Activated CD8-positive, alpha-beta memory T cell treated with anti-CD3 and anti-CD28 coated beads, Interleukin-2, amount 50 U/mL, for 48 hours (primary cell): ENCODE measurements around the gene ACTN2.

Experiments used
- DNase-seq: peaks from one replicate; pipeline ENCODE4 v3.0.0-alpha.2; 2020

Gene ACTN2

DNA sequence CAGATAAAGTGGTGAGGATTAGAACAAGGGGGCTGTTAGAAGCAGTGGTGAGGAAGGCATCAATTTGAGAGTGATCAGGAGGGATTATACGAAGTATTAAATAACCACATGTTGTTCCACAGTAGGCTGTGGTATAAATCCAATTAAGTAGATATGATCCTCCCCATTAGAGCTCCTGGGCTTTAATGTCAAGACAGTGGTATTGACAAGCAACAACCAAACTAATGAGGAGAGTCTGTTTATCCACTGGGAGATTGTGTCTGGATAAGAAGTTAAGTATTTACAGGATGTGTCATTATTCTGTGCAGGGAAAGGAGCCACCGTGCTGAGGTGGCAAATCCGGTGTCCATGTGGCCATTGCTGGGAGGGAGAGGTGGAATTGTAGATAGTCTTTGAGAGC is 5.8 kb downstream of the ACTN2 start:
- DNase-seq, result no peak

- DNase-seq, result no peak
These were observed 6.4 kb downstream of the ACTN2 start for GRCh38 chr1:236692742-236693141.

DNA sequence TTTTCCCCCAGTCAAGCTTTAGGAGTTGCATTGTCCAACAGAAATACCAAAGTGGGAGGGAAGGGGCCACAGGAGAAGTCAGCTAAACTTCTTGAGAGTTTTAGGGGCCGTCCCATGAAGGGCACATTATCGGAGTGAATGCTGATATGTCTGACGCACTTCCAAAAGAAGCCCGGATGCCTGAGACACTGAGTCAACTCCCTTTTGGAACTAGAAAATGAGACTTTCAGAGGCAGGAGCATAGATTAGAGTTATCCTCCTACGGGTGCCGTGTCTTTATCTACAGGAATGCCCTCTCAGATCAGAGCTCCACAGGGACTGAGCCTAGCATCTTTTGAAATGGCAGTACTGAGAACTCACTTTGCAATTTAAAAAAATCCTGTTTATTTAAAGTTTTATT is 13.1 kb downstream of the ACTN2 start:
- DNase-seq, result no peak

- DNase-seq, result no peak
These were observed 14.6 kb downstream of the ACTN2 start for GRCh38 chr1:236700903-236701302.

GRCh38 chr1:236701782-236702181 is 15.5 kb downstream of the ACTN2 start:
- no peak for DNase-seq

- no peak for DNase-seq
These were observed 16.6 kb downstream of the ACTN2 start for GRCh38 chr1:236702791-236703394.

GRCh38 chr1:236705771-236706170 is 19.5 kb downstream of the ACTN2 start:
- no peak for DNase-seq

GRCh38 chr1:236706183-236706582 is 19.9 kb downstream of the ACTN2 start:
- DNase-seq, result no peak

- DNase-seq, result no peak
These were observed 24.1 kb downstream of the ACTN2 start for GRCh38 chr1:236710328-236710892.

GRCh38 chr1:236716160-236716559 is 29.9 kb downstream of the ACTN2 start:
- no peak for DNase-seq

DNA sequence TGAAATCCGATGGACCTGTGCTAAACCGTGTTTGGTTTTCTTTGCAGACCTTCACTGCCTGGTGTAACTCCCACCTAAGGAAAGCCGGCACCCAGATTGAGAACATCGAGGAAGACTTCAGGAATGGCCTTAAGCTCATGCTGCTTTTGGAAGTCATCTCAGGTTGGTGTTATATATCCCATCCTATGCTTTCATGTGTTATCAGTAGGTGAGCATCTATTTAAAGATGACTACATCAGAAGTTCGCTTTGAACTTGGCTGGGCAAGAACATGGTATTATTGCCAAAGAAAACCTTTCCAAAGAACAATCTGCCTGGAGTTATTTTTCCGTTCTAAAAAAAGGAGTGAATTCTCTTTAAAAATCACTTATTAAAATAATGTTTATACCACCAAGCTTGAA is 31.5 kb downstream of the ACTN2 start:
- no peak for DNase-seq

DNA sequence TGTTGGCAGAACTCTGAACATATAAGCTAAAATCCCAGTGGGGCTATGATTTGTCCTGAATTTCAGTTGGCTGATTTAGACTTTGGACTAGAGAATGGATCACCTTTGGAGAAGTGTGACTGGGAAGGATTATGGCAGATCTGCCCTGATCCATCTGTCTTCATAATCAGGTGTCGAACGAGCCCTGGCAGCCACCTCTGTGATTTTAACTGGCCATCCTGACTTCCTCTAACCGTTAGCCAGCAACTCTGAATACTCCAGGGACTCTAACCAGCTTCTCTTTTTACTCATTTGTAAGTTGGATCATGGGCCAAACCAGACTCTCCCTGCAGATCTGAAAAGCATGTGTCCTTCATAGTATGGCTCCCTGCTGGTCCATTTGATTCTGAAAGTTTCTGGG is 32.0 kb downstream of the ACTN2 start:
- no peak for DNase-seq

DNA sequence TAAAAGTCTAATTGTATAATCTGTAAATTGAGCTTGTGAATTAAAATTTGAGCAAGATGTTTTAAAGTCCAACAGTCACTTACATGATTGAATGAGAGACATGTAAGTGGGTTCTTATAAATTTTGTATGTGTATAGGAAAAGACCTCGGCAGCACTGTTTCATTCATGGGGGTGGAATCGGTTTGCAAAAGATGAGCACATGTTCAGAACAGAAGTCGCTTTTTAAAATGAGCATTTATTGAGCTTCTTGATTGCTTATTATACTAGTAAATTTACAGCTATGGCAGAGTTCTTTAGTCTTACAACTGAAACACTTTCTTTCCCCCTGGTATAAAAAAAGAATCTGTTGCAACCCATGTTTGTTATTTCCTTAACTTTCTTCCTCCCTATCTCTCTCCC is 33.9 kb downstream of the ACTN2 start:
- DNase-seq, result no peak

DNA sequence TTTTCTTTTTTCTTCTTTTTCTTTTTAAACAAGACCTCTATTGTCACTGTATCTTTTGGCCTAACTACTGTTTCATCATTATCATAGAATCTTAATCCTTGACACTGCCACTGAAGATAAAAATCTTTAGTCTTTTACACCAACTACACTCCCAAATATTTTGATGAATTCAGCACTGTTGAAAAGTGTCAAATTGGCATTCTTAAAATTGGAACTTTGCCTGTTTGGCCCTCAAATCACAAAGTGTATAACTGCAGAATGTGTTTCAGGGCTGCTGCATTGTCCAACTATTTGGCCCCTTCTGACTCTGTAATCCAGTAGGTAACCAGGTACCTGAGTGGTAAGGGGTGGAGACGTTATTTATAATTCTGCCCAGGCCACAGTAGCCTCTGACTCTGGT is 34.3 kb downstream of the ACTN2 start:
- DNase-seq, result no peak

DNA sequence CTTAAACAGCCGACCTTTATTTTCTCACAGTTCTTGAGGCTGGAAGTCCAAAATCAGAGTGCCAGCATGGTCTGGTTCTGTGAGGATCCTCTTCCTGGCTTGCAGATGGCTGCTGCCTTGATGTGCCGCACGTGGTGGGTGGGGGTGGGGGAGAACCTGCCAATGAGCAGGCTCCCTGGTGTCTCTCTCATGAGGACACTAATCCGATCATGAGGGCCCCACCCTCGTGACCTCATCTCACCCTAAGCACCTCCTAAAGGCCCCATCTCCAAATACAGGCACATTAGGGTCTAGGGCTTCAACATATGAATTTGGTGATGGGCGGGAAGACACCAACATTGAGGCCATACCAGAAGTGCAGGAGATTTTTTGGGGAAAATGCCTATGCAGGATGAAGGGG is 37.8 kb downstream of the ACTN2 start:
- no peak for DNase-seq

- DNase-seq, result no peak
These were observed 38.2 kb downstream of the ACTN2 start for GRCh38 chr1:236724506-236724905.

GRCh38 chr1:236725668-236726067 is 39.4 kb downstream of the ACTN2 start:
- no peak for DNase-seq

DNA sequence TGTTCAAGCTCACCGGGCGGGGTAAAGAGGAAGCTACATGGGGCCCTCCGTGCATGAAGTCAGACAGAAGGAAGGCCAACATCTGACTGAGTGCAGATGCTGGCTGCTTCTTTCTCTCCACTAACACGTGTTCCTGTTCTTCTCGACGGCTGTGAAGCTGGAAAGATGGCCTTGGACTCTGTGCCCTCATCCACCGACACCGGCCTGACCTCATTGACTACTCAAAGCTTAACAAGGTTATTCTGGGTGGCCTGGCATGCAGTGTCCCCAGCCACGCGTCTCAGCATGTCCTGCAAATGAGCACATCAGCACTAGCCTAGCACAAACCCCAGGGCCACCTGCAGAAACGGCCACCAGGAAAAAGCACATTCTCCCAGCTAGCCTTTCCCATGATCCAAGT is 41.2 kb downstream of the ACTN2 start:
- DNase-seq, result no peak

DNA sequence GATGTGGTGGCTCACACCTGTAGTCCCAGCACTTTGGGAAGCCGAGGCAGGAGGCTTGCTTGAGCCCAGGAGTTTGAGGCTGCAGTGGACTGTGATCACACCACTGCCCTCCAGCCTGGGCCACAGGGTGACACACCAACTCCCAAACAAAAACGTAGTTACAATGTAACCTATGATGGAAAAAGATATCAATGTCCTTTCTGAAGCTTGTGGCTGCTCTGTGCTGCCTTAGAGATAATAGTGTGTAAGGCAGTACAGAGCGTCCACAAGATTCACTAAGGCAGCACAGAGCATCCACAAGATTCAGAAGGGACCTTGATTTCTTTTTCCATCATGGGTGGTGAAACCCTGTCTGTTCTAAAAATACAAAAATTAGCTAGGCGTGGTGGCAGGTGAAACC is 42.5 kb downstream of the ACTN2 start:
- DNase-seq, result no peak

- no peak for DNase-seq
These were observed 47.4 kb downstream of the ACTN2 start for GRCh38 chr1:236733653-236734052.

- DNase-seq, result no peak
These were observed 48.0 kb downstream of the ACTN2 start for GRCh38 chr1:236734141-236734765.

GRCh38 chr1:236736761-236737160 is 50.5 kb downstream of the ACTN2 start:
- no peak for DNase-seq

DNA sequence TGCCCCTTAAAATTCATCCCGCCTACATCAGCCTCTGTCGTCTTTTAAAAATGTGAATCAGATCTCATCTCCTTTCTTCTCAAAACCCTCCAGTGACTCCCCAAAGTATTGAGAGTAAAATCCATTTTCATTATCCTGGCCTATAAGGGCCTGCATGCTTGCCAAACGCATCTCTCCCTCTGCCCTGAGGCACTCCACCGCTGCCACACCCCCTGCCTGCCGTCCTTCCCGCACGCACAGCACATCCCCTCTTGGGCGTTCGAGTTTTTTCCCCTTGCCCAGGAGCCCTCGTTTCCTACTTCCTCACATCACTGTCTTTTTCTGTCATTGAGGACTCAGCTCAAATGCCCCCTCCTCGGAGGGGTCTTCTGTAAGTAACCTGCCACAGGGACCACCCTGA is 55.5 kb downstream of the ACTN2 start:
- DNase-seq, result no peak

DNA sequence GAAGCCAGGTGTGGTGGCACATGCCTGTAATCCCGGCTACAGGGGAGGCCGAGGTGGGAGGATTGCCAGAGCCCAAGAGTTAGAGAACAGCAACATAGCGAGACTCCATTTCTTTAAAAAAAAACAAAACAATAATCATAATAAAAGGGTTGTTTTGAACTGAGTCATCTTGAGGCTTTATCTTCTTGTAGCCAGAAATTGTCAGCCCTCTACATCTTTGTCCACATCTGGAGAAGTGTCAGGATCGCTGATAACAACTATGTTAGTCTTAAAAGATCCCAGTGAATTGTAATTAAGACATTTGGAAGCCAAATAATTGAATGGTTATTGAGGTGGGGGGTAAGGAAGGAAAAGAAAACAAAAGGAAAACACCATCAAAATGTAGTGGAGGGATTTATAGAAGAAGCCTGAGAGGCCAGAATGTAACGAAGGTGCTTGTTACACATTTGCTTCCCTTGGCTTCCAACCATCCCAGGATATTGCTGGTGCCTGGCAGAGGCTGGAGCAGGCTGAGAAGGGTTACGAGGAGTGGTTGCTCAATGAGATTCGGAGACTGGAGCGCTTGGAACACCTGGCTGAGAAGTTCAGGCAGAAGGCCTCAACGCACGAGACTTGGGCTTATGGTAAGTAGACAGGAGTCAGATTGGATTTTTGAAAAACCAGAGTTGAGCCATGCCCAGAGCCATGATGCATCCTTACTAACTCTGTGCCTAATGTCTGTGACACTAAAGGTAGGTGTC is 56.3 kb downstream of the ACTN2 start:
- no peak for DNase-seq
